Fibroblast of lung (primary cell): ENCODE results near the gene SPATA6L. TPM values are rescaled to one million over a fixed set of nuclear protein-coding genes. Genes with fewer than 3 reads are reported as not detected.

ENCODE experiments used
- DNase-seq, 2 donors: peaks; one replicate each; pipeline versions ENCODE4 v3.0.0 to v3.0.0-alpha.2; 2010; ENCODE audit warnings: low read depth in 2 of 2
- H2AFZ ChIP-seq: 2 replicates; pipeline ENCODE4 v1.5.1; 2012; ENCODE audit warnings: low read length, control low read depth, inconsistent platforms
- H3K27ac ChIP-seq: 2 replicates; pipeline ENCODE4 v1.5.1; 2011; ENCODE audit warnings: low read length, control low read depth; ENCODE audit not compliant: insufficient read depth
- H3K27me3 ChIP-seq: 2 replicates; pipeline ENCODE4 v1.5.1; 2011; ENCODE audit warnings: mild to moderate bottlenecking, low read length; ENCODE audit not compliant: control insufficient read depth, insufficient read depth
- H3K36me3 ChIP-seq: 2 replicates; pipeline ENCODE4 v1.5.1; 2011; ENCODE audit warnings: low read length; ENCODE audit not compliant: control insufficient read depth, insufficient read depth
- H3K4me1 ChIP-seq: 2 replicates; pipeline ENCODE4 v1.5.1; 2011; ENCODE audit warnings: low read length; ENCODE audit not compliant: control insufficient read depth, insufficient read depth; ENCODE audit errors: extremely low read depth
- H3K4me2 ChIP-seq: 2 replicates; pipeline ENCODE4 v1.5.1; 2011; ENCODE audit warnings: low read length, control low read depth; ENCODE audit not compliant: insufficient read depth; ENCODE audit errors: extremely low read depth
- H3K4me3 ChIP-seq, 4 experiments: fragments of 200-600 bp in 1 of 4; sonication (generic) in 1 of 4; replicated peaks in 1 of 4; 2 replicates each; pipeline ENCODE4 v1.5.1; 2011 to 2016; ENCODE audit warnings: low read length in 4 of 4, low read depth in 3 of 4, mild to moderate bottlenecking in 3 of 4, control low read depth in 2 of 4, inconsistent platforms in 1 of 4, mixed read lengths in 1 of 4; ENCODE audit not compliant: insufficient read depth in 1 of 4; ENCODE audit errors: control extremely low read depth in 1 of 4
- H3K79me2 ChIP-seq: 2 replicates; pipeline ENCODE4 v1.5.1; 2012; ENCODE audit warnings: mild to moderate bottlenecking, low read length, inconsistent platforms; ENCODE audit not compliant: control insufficient read depth, insufficient read depth
- H3K9ac ChIP-seq: 2 replicates; pipeline ENCODE4 v1.5.1; 2011; ENCODE audit warnings: mild to moderate bottlenecking, low read length, control low read depth; ENCODE audit not compliant: insufficient read depth
- H3K9me3 ChIP-seq: 2 replicates; pipeline ENCODE4 v1.5.1; 2012; ENCODE audit warnings: low read depth, low read length; ENCODE audit not compliant: control insufficient read depth, insufficient read depth
- H4K20me1 ChIP-seq: 2 replicates; pipeline ENCODE4 v1.5.1; 2011; ENCODE audit warnings: low read length; ENCODE audit not compliant: control insufficient read depth, insufficient read depth; ENCODE audit errors: extremely low read depth
- CTCF ChIP-seq, 2 donors: IDR thresholded peaks in 1 of 2; conservative IDR thresholded peaks in 1 of 2; 1 replicate in 1 of 2; 2 replicates in 1 of 2; pipeline ENCODE4 v1.5.1; 2011 to 2012; ENCODE audit warnings: low read length in 2 of 2, control low read depth in 1 of 2, inconsistent platforms in 1 of 2, low read depth in 1 of 2, mild to moderate bottlenecking in 1 of 2
- EZH2 ChIP-seq: IDR thresholded peaks from 2 replicates; pipeline ENCODE4 v1.5.1; 2012; ENCODE audit warnings: low read length, control low read depth, mild to moderate bottlenecking; ENCODE audit errors: missing control alignments
- polyA plus RNA-seq, 2 donors: library from polyadenylated mRNA; depleted of rRNA in 1 of 2; stranded (reverse) in 1 of 2; unstranded in 1 of 2; fragments of >200 nt; gene quantifications; 2 replicates each; pipeline ENCODE4 v1.2.1, GENCODE V29; 2011 to 2012; ENCODE audit warnings: missing spikeins in 1 of 2
- total RNA-seq: library from RNA; depleted of rRNA; stranded (reverse); fragments of >200 nt; gene quantifications from 2 replicates; pipeline ENCODE4 v1.2.1, GENCODE V29; 2014

Gene SPATA6L
- total and polyA plus RNA-seq, 2 donors (not counting 1 experiment from before 2014, with no cell fraction given) = 0.54 to 1.2 TPM

GRCh38 chr9:4642351-4642750, 23.9 kb downstream of the SPATA6L start:
- Histone ChIP-seq H3K9me3 (no peaks in the 10 kb centered on the region), H3K36me3 (no peaks in the 10 kb centered on the region), H3K27me3 (no peaks in the 10 kb centered on the region), H2AFZ (no peak overlapping the region), H3K79me2 (no peaks in the 10 kb centered on the region), H3K4me2 (no peak overlapping the region), H3K9ac (no peak overlapping the region), H3K4me3 (no peak overlapping the region), H3K4me1 (no peaks in the 10 kb centered on the region), H4K20me1 (no peaks in the 10 kb centered on the region), H3K27ac (no peak overlapping the region)
- no peak for TF ChIP-seq CTCF (conservative IDR thresholded peaks at IDR 0.05 in 1 of 2, IDR thresholded peaks at IDR 0.05 in 1 of 2; ENCODE audit: low read depth in 1 of 2, low read length in 2 of 2)
- no peak for TF ChIP-seq EZH2
- DNase-seq = no peak

GRCh38 chr9:4640027-4640426, 26.3 kb downstream of the SPATA6L start:
- Histone ChIP-seq H3K36me3 (no peaks in the 10 kb centered on the region), H3K27ac (no peak overlapping the region), H3K4me1 (no peaks in the 10 kb centered on the region), H3K4me3 (no peak overlapping the region), H4K20me1 (no peaks in the 10 kb centered on the region), H3K9me3 (no peaks in the 10 kb centered on the region), H3K27me3 (no peaks in the 10 kb centered on the region), H3K9ac (no peak overlapping the region), H3K79me2 (no peaks in the 10 kb centered on the region), H2AFZ (no peak overlapping the region), H3K4me2 (no peak overlapping the region)
- TF ChIP-seq EZH2 = no peak
- peak; percentile 35 to 43 for TF ChIP-seq CTCF (conservative IDR thresholded peaks at IDR 0.05 in 1 of 2, IDR thresholded peaks at IDR 0.05 in 1 of 2; ENCODE audit: low read depth in 1 of 2, low read length in 2 of 2)
- peak in 1 of 2 donors; percentile 17 for DNase-seq

- Histone ChIP-seq H3K27ac (no peak overlapping the region), H2AFZ (no peak overlapping the region), H3K9me3 (no peaks in the 10 kb centered on the region), H3K79me2 (no peaks in the 10 kb centered on the region), H4K20me1 (no peaks in the 10 kb centered on the region), H3K9ac (no peak overlapping the region), H3K36me3 (no peaks in the 10 kb centered on the region), H3K27me3 (no peaks in the 10 kb centered on the region), H3K4me2 (no peak overlapping the region), H3K4me1 (no peaks in the 10 kb centered on the region), H3K4me3 (no peak overlapping the region)
- no peak for TF ChIP-seq CTCF (conservative IDR thresholded peaks at IDR 0.05 in 1 of 2, IDR thresholded peaks at IDR 0.05 in 1 of 2; ENCODE audit: low read depth in 1 of 2, low read length in 2 of 2)
- no peak for TF ChIP-seq EZH2
- DNase-seq = peak in 1 of 2 donors; percentile 18
These were observed 26.9 kb downstream of the SPATA6L start for GRCh38 chr9:4639420-4639819.
